KMS-11 (cell line): ENCODE measurements around the gene RNF145.

Source experiments
- H2AFZ ChIP-seq: fragments of 200-600 bp; sonication (generic); 2 replicates; pipeline ENCODE4 v1.6.1; 2016; ENCODE audit warnings: antibody characterized with exemption, mixed run types, low read depth
- H3K27ac ChIP-seq: fragments of 200-600 bp; sonication (generic); 2 replicates; pipeline ENCODE4 v1.6.1; 2016; ENCODE audit warnings: mild to moderate bottlenecking, mixed run types
- H3K27me3 ChIP-seq: fragments of 200-600 bp; sonication (generic); 2 replicates; pipeline ENCODE4 v1.6.1; 2017; ENCODE audit warnings: mild to moderate bottlenecking, low read depth, mixed run types, moderate library complexity; ENCODE audit not compliant: insufficient read depth
- H3K36me3 ChIP-seq: fragments of 200-600 bp; sonication (generic); 2 replicates; pipeline ENCODE4 v1.6.1; 2017; ENCODE audit warnings: mild to moderate bottlenecking, mixed run types; ENCODE audit not compliant: insufficient read depth
- H3K4me1 ChIP-seq: fragments of 200-600 bp; sonication (generic); 2 replicates; pipeline ENCODE4 v1.6.1; 2016; ENCODE audit warnings: mild to moderate bottlenecking, low read depth, mixed run types; ENCODE audit not compliant: poor library complexity, severe bottlenecking
- H3K4me2 ChIP-seq: fragments of 200-600 bp; sonication (generic); 2 replicates; pipeline ENCODE4 v1.7.0; 2016; ENCODE audit warnings: mild to moderate bottlenecking, mixed run types
- H3K4me3 ChIP-seq: fragments of 200-600 bp; sonication (generic); IDR thresholded peaks from 2 replicates; pipeline ENCODE4 v1.6.1; 2017; ENCODE audit warnings: low read depth, low read length, mixed read lengths; ENCODE audit not compliant: insufficient read depth
- H3K79me2 ChIP-seq: fragments of 200-600 bp; sonication (generic); 2 replicates; pipeline ENCODE4 v1.6.1; 2016; ENCODE audit warnings: low read depth, mixed run types; ENCODE audit not compliant: insufficient read depth
- H3K9ac ChIP-seq: fragments of 200-600 bp; sonication (generic); 2 replicates; pipeline ENCODE4 v1.6.1; 2016; ENCODE audit warnings: mild to moderate bottlenecking, mixed run types
- H4K20me1 ChIP-seq: fragments of 200-600 bp; sonication (generic); 2 replicates; pipeline ENCODE4 v1.6.1; 2016; ENCODE audit warnings: mild to moderate bottlenecking, mixed run types; ENCODE audit not compliant: insufficient read depth
- TF ChIP-seq, protein P1 (sequence below): fragments of 200-600 bp; sonication (generic); conservative IDR thresholded peaks from 2 replicates; pipeline ENCODE4 v1.6.1; 2017; ENCODE audit warnings: low read depth, mild to moderate bottlenecking, antibody characterized with exemption, low read length, moderate library complexity, mixed read lengths

The RNF145 gene

DNA sequence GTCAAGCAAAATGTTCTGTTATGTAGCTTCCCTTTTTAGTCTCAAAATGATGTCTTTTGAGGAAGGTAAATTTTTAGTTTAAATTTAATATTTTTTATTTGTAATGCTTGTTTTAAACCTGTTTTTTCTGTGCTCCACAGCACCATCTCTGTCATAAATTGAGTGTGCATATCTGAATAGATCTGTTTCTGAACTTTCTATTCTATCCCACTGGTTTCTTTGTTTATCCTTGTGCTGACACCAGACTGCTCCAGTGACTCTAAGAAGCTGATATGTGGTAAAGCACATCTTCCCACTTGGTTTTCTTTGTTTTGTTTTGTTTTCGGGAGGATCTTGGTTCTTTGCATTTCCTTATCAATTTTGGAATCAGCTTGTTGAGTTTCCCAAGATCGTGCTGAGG, 7.1 kb upstream of the RNF145 start:
- H3K9ac ChIP-seq = no peak overlapping the region
- H3K4me2 ChIP-seq = no peak overlapping the region
- H3K4me1 ChIP-seq = peaks cover 3% of the 10 kb centered on the region
- no peaks in the 10 kb centered on the region for H3K36me3 ChIP-seq
- no peak overlapping the region for H3K27ac ChIP-seq
- H4K20me1 ChIP-seq = no peaks in the 10 kb centered on the region
- H3K27me3 ChIP-seq = no peaks in the 10 kb centered on the region
- H2AFZ ChIP-seq = no peak overlapping the region
- TF ChIP-seq, protein P1, sequence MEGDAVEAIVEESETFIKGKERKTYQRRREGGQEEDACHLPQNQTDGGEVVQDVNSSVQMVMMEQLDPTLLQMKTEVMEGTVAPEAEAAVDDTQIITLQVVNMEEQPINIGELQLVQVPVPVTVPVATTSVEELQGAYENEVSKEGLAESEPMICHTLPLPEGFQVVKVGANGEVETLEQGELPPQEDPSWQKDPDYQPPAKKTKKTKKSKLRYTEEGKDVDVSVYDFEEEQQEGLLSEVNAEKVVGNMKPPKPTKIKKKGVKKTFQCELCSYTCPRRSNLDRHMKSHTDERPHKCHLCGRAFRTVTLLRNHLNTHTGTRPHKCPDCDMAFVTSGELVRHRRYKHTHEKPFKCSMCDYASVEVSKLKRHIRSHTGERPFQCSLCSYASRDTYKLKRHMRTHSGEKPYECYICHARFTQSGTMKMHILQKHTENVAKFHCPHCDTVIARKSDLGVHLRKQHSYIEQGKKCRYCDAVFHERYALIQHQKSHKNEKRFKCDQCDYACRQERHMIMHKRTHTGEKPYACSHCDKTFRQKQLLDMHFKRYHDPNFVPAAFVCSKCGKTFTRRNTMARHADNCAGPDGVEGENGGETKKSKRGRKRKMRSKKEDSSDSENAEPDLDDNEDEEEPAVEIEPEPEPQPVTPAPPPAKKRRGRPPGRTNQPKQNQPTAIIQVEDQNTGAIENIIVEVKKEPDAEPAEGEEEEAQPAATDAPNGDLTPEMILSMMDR = no peak
- H3K4me3 ChIP-seq = no peak overlapping the region
- no peaks in the 10 kb centered on the region for H3K79me2 ChIP-seq

- Histone ChIP-seq H3K36me3 (no peaks in the 10 kb centered on the region), H4K20me1 (no peaks in the 10 kb centered on the region), H3K4me1 (peaks cover 7% of the 10 kb centered on the region), H3K9ac (no peak overlapping the region), H2AFZ (no peak overlapping the region), H3K4me3 (no peak overlapping the region), H3K27me3 (no peaks in the 10 kb centered on the region), H3K4me2 (no peak overlapping the region), H3K79me2 (no peaks in the 10 kb centered on the region), H3K27ac (no peak overlapping the region)
- TF ChIP-seq, protein P1 = no peak
Observed at GRCh38 chr5:159215886-159216285, 6.5 kb upstream of the RNF145 start.

DNA sequence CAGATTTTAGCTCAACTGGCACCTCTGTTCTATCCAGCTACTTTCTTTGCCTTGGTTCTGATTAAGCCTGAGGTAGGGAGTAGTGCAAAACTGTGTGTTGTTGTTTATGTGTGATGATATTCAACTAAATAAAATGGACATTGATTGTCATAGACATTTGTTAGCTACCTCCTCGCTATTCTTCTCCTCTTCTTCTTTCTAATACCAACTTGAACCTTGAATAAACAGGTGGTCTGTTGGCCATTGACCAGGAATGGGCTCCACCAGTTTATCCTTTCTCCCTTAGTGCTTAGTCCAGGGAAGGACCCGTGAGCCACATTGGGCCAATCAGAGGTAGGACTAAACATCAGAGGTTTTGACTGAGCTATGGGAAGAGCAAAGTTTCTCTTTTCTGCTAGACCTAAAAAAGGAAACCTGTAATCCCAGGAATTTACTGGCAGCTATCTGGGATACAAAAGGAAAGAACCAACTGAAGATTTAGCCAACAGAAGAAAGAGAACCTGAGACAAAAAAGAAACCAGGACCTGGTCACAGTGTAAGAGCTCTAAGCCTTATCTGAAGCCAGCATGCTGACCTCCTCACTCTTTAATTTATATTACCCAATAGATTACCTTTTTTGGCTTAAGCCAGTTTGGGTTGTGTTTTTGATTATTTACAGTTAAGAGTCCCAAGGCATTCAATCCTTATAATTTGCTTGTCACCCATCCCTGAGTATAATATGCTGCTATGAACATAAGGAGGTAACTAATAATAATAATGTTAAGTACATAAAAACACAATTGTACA, 5.3 kb upstream of the RNF145 start:
- TF ChIP-seq, protein P1 = no peak
- Histone ChIP-seq H3K4me2 (no peak overlapping the region), H3K36me3 (no peaks in the 10 kb centered on the region), H3K79me2 (no peaks in the 10 kb centered on the region; the same call in 1 of the 2 replicates), H3K27ac (no peak overlapping the region), H3K9ac (no peak overlapping the region), H3K4me1 (peaks cover 14% of the 10 kb centered on the region), H4K20me1 (no peaks in the 10 kb centered on the region), H2AFZ (no peak overlapping the region), H3K27me3 (no peaks in the 10 kb centered on the region), H3K4me3 (no peak overlapping the region)

- peaks cover 14% of the 10 kb centered on the region for H3K4me1 ChIP-seq
- no peaks in the 10 kb centered on the region for H3K27me3 ChIP-seq
- no peak overlapping the region for H3K9ac ChIP-seq
- H3K4me3 ChIP-seq = no peak overlapping the region
- H2AFZ ChIP-seq = no peak overlapping the region
- no peaks in the 10 kb centered on the region for H4K20me1 ChIP-seq
- H3K36me3 ChIP-seq = no peaks in the 10 kb centered on the region
- peaks cover 10% of the 10 kb centered on the region for H3K79me2 ChIP-seq
- H3K27ac ChIP-seq = no peak overlapping the region
- TF ChIP-seq, protein P1 = no peak
- no peak overlapping the region for H3K4me2 ChIP-seq
Observed at GRCh38 chr5:159212657-159213462, 3.5 kb upstream of the RNF145 start.
